Mesenchymal stem cell (in vitro differentiated cells and primary cell): Measurements from ENCODE around the gene ARHGEF7.
"Not testable (repeated sequence)": the region's sequence is repeated elsewhere in the genome, so short reads cannot be mapped to it uniquely, and the experiment has no call there.

Experiments
- DNase-seq: peaks from one replicate; pipeline ENCODE4 v3.0.0-alpha.2; 2013
- H2AFZ ChIP-seq: one replicate; pipeline ENCODE4 v1.6.1; 2013; ENCODE audit warnings: low read depth, mild to moderate bottlenecking, control low read depth, inconsistent platforms, low read length, moderate library complexity
- H2AK5ac ChIP-seq: 2 replicates; pipeline ENCODE4 v1.6.1; 2013; ENCODE audit warnings: low read length, moderate library complexity, mild to moderate bottlenecking, inconsistent platforms; ENCODE audit not compliant: severe bottlenecking
- H2BK120ac ChIP-seq: one replicate; pipeline ENCODE4 v1.6.1; 2013; ENCODE audit warnings: low read depth, mild to moderate bottlenecking, inconsistent platforms, low read length, moderate library complexity
- H2BK12ac ChIP-seq, 2 experiments: one replicate each; pipeline ENCODE4 v1.6.1; 2013; ENCODE audit warnings: inconsistent platforms in 2 of 2, low read length in 2 of 2, mild to moderate bottlenecking in 2 of 2, moderate library complexity in 2 of 2, control low read depth in 1 of 2
- H2BK15ac ChIP-seq: one replicate; pipeline ENCODE4 v1.6.1; 2013; ENCODE audit warnings: mild to moderate bottlenecking, low read depth, inconsistent platforms; ENCODE audit not compliant: poor library complexity, severe bottlenecking
- H2BK5ac ChIP-seq: 2 replicates; pipeline ENCODE4 v1.6.1; 2013; ENCODE audit warnings: low read depth, mild to moderate bottlenecking, low read length, control low read depth, inconsistent platforms; ENCODE audit not compliant: poor library complexity, severe bottlenecking
- H3K14ac ChIP-seq, 2 experiments: one replicate each; pipeline ENCODE4 v1.6.1; 2013; ENCODE audit warnings: inconsistent platforms in 2 of 2, low read length in 2 of 2, control low read depth in 1 of 2, mild to moderate bottlenecking in 1 of 2, moderate library complexity in 1 of 2
- H3K18ac ChIP-seq, 2 experiments: one replicate each; pipeline ENCODE4 v1.6.1; 2013; ENCODE audit warnings: inconsistent platforms in 2 of 2, low read length in 2 of 2, control low read depth in 1 of 2, low read depth in 1 of 2, mild to moderate bottlenecking in 1 of 2
- H3K23ac ChIP-seq, 2 experiments: one replicate each; pipeline ENCODE4 v1.6.1; 2013; ENCODE audit warnings: inconsistent platforms in 2 of 2, low read length in 2 of 2, mild to moderate bottlenecking in 2 of 2, moderate library complexity in 2 of 2, control low read depth in 1 of 2
- H3K27ac ChIP-seq: 2 replicates; pipeline ENCODE4 v1.5.1; 2013; ENCODE audit warnings: mild to moderate bottlenecking, moderate library complexity, low read length, control low read depth, inconsistent platforms; ENCODE audit not compliant: poor library complexity, severe bottlenecking
- H3K27me3 ChIP-seq, 2 experiments: 2 replicates each; pipeline versions ENCODE4 v1.6.1 to v1.7.0; 2013; ENCODE audit warnings: low read length in 2 of 2, mild to moderate bottlenecking in 2 of 2, moderate library complexity in 2 of 2, control low read depth in 1 of 2, inconsistent platforms in 1 of 2; ENCODE audit not compliant: control insufficient read depth in 1 of 2, insufficient read depth in 1 of 2
- H3K36me3 ChIP-seq, 2 experiments: 2 replicates each; pipeline versions ENCODE4 v1.6.1 to v1.7.0; 2013; ENCODE audit warnings: low read length in 2 of 2, control low read depth in 1 of 2, inconsistent platforms in 1 of 2, low read depth in 1 of 2, mild to moderate bottlenecking in 1 of 2; ENCODE audit not compliant: insufficient read depth in 2 of 2, control insufficient read depth in 1 of 2
- H3K4ac ChIP-seq, 2 experiments: one replicate each; pipeline ENCODE4 v1.6.1; 2013; ENCODE audit warnings: inconsistent platforms in 2 of 2, low read length in 2 of 2, mild to moderate bottlenecking in 2 of 2, moderate library complexity in 2 of 2, control low read depth in 1 of 2, low read depth in 1 of 2
- H3K4me1 ChIP-seq: 2 replicates; pipeline ENCODE4 v1.6.1; 2013; ENCODE audit warnings: low read depth, low read length, control low read depth; ENCODE audit not compliant: control insufficient read depth, insufficient read depth
- H3K4me2 ChIP-seq: 2 replicates; pipeline ENCODE4 v1.6.1; 2013; ENCODE audit warnings: low read length, mild to moderate bottlenecking, inconsistent platforms; ENCODE audit not compliant: poor library complexity, severe bottlenecking
- H3K4me3 ChIP-seq, 2 experiments: 2 replicates each; pipeline versions ENCODE4 v1.5.1 to v1.7.0; 2013; ENCODE audit warnings: low read length in 2 of 2, mild to moderate bottlenecking in 2 of 2, control low read depth in 1 of 2, low read depth in 1 of 2; ENCODE audit not compliant: insufficient read depth in 1 of 2
- H3K79me1 ChIP-seq: replicated peaks from 2 replicates; pipeline ENCODE4 v1.6.1; 2013; ENCODE audit warnings: mild to moderate bottlenecking, control low read depth, low read length, inconsistent platforms; ENCODE audit not compliant: poor library complexity, severe bottlenecking
- H3K9ac ChIP-seq: 2 replicates; pipeline ENCODE4 v1.7.0; 2013; ENCODE audit warnings: mild to moderate bottlenecking, low read length, moderate library complexity
- H3K9me3 ChIP-seq: 2 replicates; pipeline ENCODE4 v1.7.0; 2013; ENCODE audit warnings: mild to moderate bottlenecking, low read length; ENCODE audit not compliant: control insufficient read depth
- H4K8ac ChIP-seq: one replicate; pipeline ENCODE4 v1.6.1; 2013; ENCODE audit warnings: inconsistent platforms, mild to moderate bottlenecking, low read length, moderate library complexity
- H4K91ac ChIP-seq: one replicate; pipeline ENCODE4 v1.6.1; 2013; ENCODE audit warnings: mild to moderate bottlenecking, low read length, inconsistent platforms
- WGBS: methylation state at CpG from one replicate; pipeline ENCODE4 v1.1.7; 2013; ENCODE audit warnings: mixed read lengths; 5-methylcytosine and 5-hydroxymethylcytosine counted together

The ARHGEF7 gene

GRCh38 chr13:111186305-111186935, 71.3 kb downstream of the ARHGEF7 start:
- no peak overlapping the region for H3K4me2 ChIP-seq
- no peak overlapping the region for H3K23ac ChIP-seq
- H2AFZ ChIP-seq, result no peak overlapping the region
- H3K14ac ChIP-seq, result no peak overlapping the region
- no peak overlapping the region for H3K9ac ChIP-seq
- H3K4me1 ChIP-seq, result peaks cover 21% of the 10 kb centered on the region
- H3K27ac ChIP-seq, result no peak overlapping the region
- H3K18ac ChIP-seq, result no peak overlapping the region
- H3K27me3 ChIP-seq, result no peaks in the 10 kb centered on the region
- 98% methylated on average over 9 of the region's 10 CpGs for WGBS
- no peak overlapping the region for H4K91ac ChIP-seq
- no peak for DNase-seq
- peaks cover 38% of the 10 kb centered on the region for H3K79me1 ChIP-seq
- no peak overlapping the region for H3K4ac ChIP-seq
- no peak overlapping the region for H2BK12ac ChIP-seq
- no peaks in the 10 kb centered on the region for H3K9me3 ChIP-seq
- no peak overlapping the region for H2AK5ac ChIP-seq
- H2BK15ac ChIP-seq, result no peak overlapping the region
- no peak overlapping the region for H2BK5ac ChIP-seq
- H2BK120ac ChIP-seq, result no peak overlapping the region
- no peak overlapping the region for H3K4me3 ChIP-seq
- no peak overlapping the region for H4K8ac ChIP-seq
- peaks cover 0 to 14% of the 10 kb centered on the region in 2 experiments for H3K36me3 ChIP-seq

- WGBS, result 62% methylated on average over 10 of the region's 11 CpGs
- Histone ChIP-seq H4K8ac (no peak overlapping the region), H2BK5ac (no peak overlapping the region), H3K23ac (no peak overlapping the region), H3K4ac (no peak overlapping the region), H2BK15ac (no peak overlapping the region), H4K91ac (no peak overlapping the region), H3K79me1 (peaks cover 27% of the 10 kb centered on the region), H3K27me3 (no peaks in the 10 kb centered on the region), H3K36me3 (peaks cover 0 to 3% of the 10 kb centered on the region in 2 experiments), H3K9ac (no peak overlapping the region), H3K18ac (peak overlapping the region in 1 of 2 experiments; percentile 38), H3K4me2 (peak overlapping the region; percentile 8), H3K4me3 (no peak overlapping the region), H3K4me1 (peaks cover 21% of the 10 kb centered on the region), H3K27ac (peak overlapping the region; percentile 58), H3K14ac (no peak overlapping the region), H2AK5ac (peak overlapping the region; percentile 5), H2BK120ac (no peak overlapping the region), H3K9me3 (no peaks in the 10 kb centered on the region), H2BK12ac (no peak overlapping the region), H2AFZ (no peak overlapping the region)
- peak; percentile 30 for DNase-seq
Observed at GRCh38 chr13:111187960-111188541, 72.9 kb downstream of the ARHGEF7 start.

- not testable (repeated sequence) for H2AK5ac ChIP-seq, H3K14ac ChIP-seq, H2BK120ac ChIP-seq, H2BK12ac ChIP-seq, H3K4ac ChIP-seq, DNase-seq, H2AFZ ChIP-seq, H4K8ac ChIP-seq, H3K27me3 ChIP-seq, H3K9me3 ChIP-seq, H3K27ac ChIP-seq, H4K91ac ChIP-seq, H3K9ac ChIP-seq, H3K4me2 ChIP-seq, H3K4me3 ChIP-seq, H3K23ac ChIP-seq, H3K36me3 ChIP-seq, H2BK5ac ChIP-seq, H2BK15ac ChIP-seq, H3K18ac ChIP-seq
- Histone ChIP-seq H3K4me1 (peaks cover 21% of the 10 kb centered on the region), H3K79me1 (peaks cover 23% of the 10 kb centered on the region)
- WGBS, result 96% methylated on average over 12 of the region's 12 CpGs
Observed at GRCh38 chr13:111189064-111189505, 74.0 kb downstream of the ARHGEF7 start.

- H4K91ac ChIP-seq, H3K27ac ChIP-seq, H3K4me3 ChIP-seq, H3K18ac ChIP-seq, H3K4ac ChIP-seq, H3K23ac ChIP-seq, H3K27me3 ChIP-seq, H2AK5ac ChIP-seq, H3K4me2 ChIP-seq, H2BK5ac ChIP-seq, H3K14ac ChIP-seq, H2BK120ac ChIP-seq, H2BK12ac ChIP-seq, H4K8ac ChIP-seq, H2AFZ ChIP-seq, H3K9ac ChIP-seq, H3K9me3 ChIP-seq, H3K36me3 ChIP-seq, DNase-seq, H2BK15ac ChIP-seq: not testable (repeated sequence)
- WGBS, result 92% methylated on average over 9 of the region's 9 CpGs
- H3K4me1 ChIP-seq, result peaks cover 21% of the 10 kb centered on the region
- peaks cover 20% of the 10 kb centered on the region for H3K79me1 ChIP-seq
Observed at GRCh38 chr13:111189516-111189915, 74.4 kb downstream of the ARHGEF7 start.
